NCI-H345 (cell line): ENCODE results near the gene APBA1.
"Not testable (repeated sequence)": the region's sequence is repeated elsewhere in the genome, so short reads cannot be mapped to it uniquely, and the experiment has no call there.

Experiments used
- DNase-seq: peaks from one replicate; lab custom pipeline; 2025; lab: John Stamatoyannopoulos, UW

APBA1 gene

DNA sequence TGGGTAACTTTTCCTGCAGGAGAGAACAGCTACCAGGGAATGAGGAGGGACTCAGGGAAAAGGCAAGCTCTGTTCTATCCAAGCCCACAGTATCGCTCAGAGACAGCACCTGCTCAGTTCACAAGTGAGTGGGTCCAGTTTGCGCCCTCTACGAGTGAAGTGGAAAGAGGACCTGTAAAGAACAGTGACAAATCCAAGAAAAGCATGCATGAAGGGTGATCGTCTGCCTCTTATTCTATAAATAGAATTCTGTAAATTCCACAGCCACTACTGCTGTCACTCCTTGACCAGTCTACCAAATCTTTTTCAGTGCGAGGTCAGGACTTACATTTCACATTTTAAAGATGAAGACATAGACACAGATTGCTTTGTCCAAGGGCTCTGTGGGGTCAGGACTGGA is 229.7 kb downstream of the APBA1 start:
- no peak for DNase-seq

DNA sequence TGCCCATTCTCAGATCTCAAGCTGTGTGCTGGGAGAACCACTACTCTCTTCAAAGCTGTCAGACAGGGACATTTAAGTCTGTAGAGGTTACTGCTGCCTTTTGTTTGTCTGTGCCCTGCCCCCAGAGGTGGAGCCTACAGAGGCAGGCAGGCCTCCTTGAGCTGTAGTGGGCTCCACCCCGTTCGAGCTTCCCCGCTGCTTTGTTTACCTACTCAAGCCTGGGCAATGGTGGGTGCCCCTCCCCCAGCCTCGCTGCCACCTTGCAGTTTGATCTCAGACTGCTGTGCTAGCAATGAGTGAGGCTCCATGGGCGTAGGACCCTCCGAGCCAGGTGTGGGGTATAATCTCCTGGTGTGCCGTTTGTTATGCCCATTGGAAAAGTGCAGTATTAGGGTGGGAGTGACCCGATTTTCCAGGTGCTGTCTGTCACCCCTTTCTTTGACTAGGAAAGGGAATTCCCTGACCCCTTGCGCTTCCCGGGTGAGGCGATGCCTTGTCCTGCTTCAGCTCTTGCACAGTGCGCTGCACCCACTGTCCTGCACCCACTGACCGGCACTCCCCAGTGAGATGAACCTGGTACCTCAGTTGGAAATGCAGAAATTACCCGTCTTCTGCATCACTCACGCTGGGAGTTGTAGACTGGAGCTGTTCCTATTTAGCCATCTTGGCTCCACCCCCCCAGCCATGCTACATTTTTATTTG is 231.8 kb downstream of the APBA1 start:
- DNase-seq: peak; percentile 47

DNA sequence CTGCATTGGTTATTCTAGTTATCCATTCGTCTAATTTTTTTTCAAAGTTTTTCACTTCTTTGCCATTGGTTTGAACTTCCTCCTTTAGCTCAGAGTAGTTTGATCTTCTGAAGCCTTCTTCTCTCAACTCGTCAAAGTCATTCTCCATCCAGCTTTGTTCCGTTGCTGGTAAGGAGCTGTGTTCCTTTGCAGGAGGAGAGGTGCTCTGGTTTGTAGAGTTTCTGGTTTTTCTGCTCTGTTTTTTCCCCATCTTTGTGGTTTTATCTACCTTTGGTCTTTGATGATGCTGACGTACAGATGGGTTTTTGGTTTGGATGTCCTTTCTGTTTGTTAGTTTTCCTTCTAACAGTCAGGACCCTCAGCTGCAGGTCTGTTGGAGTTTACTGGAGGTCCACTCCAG is 232.5 kb downstream of the APBA1 start:
- not testable (repeated sequence) for DNase-seq

- no peak for DNase-seq
Observed at GRCh38 chr9:69433968-69434367, 238.2 kb downstream of the APBA1 start.

DNA sequence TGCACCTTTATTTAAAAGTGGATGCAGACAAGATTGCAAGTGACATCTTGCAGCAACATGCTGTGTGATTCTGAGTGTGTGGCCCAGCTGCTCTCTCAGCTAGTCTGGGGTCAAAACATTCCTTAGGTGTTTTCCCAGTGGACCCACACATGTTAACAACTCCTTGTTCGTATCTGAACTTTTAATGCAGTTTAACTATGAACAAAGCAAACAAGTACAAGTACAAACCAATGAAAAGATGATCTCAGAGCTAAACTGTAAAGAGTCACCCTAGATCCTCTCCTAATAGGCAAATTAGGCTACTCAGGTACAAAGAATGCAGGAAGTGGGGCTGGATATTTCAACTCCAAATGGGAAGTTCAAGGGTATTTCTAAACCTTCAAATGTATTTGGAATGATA is 238.8 kb downstream of the APBA1 start:
- no peak for DNase-seq

DNA sequence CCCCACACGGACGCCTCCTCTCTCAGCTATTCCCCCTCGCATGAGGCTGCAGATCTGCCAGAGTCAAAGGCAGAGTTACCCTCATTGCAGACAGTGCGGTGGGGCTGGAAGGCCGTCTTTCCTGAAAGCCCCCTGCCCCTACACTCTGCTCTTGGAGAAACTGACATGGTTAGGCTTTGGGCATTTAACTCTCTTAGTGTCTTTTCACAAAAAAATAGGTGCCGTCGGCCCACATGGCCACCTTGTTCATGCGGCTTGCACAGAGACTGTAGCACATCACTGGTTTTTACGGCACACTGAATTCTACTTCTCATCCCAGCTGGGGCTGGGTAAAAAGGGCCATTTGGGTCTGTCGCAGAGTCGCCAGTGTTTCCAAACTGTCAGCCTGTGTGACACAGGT is 239.5 kb downstream of the APBA1 start:
- DNase-seq: no peak

DNA sequence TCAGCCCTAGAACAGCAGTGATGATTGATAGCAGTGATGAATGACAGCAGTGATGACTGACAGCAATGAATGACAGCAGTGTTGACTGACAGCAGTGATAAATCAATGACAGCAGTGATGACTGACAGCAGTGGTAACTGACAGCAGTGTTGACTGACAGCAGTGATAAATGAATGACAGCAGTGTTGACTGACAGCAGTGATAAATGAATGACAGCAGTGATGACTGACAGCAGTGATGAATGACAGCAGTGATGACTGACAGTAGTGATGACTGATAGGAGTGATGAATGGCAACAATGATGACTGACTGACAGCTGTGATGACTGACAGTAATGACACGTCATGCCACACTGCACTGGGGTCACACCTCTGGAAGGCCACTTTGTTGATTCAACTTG is 240.4 kb downstream of the APBA1 start:
- DNase-seq: no peak

- no peak for DNase-seq
Observed at GRCh38 chr9:69431203-69431602, 241.0 kb downstream of the APBA1 start.

- DNase-seq: no peak
Observed at GRCh38 chr9:69430206-69430605, 242.0 kb downstream of the APBA1 start.

DNA sequence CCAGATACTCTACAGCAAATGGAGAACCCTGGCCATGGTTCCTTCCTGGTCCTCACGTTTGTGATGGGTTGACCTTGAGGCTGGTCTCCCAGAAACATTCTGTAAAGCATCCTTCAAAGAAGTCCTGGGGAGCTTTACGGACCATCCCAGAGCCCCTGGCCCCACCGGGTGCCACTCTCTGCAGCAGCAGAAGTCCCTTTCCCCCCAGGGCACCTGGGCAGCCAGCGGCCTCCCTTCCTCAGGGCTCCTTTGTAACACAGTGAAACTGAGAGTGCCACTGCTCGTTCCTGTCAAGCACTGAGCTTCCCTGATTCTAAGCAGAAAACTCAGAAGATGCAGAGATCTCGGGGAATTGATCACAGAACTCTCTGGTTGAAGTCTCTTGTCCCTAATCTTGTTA is 242.9 kb downstream of the APBA1 start:
- no peak for DNase-seq

- no peak for DNase-seq
Observed at GRCh38 chr9:69428017-69428785, 244.0 kb downstream of the APBA1 start.

GRCh38 chr9:69427286-69427685 is 244.9 kb downstream of the APBA1 start:
- no peak for DNase-seq

- DNase-seq: no peak
Observed at GRCh38 chr9:69425136-69425801, 246.9 kb downstream of the APBA1 start.

DNA sequence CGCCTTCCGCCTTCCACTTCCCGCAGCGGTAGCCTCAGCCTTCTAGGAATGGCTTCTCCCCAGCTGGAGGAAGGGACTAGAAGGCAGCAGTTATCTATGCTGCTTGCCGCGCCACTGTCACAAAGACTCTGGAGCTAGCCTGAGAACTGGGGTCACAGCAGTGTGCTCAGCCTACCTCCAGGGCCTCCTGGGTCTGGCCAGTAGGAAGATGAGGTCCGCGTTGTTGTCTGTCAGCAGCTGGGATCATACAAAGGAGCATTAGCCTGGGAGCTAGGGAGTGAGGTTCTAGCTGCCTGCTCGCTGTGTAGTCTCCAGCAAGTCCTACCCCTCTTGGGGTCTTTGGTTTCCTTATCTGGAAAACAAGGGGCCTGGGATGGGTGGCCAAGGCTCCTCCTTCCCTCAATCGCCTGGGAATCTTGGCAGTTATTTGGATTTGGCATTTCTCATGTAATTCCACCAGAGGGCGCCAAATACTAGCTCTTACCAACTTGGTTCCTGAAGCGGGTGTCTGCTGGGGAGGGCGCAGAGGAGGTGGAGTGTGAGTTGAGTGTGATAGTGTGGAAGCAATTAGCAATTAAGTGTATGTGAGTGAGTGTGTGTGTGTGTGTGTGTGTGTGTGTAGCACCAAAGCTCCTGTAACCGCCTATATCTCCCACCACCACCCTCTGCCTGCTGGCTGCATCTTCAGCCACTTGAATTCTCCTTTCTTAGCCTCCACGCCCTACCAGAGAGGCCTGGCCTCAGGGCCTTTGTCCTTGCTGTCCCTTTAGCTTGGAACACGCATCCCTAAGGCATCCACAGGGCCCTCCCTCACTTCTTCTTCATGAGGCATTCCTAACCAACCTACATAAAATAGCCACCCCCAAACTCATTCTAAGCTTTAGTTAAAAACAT is 250.0 kb downstream of the APBA1 start:
- peak; percentile 77 for DNase-seq

DNA sequence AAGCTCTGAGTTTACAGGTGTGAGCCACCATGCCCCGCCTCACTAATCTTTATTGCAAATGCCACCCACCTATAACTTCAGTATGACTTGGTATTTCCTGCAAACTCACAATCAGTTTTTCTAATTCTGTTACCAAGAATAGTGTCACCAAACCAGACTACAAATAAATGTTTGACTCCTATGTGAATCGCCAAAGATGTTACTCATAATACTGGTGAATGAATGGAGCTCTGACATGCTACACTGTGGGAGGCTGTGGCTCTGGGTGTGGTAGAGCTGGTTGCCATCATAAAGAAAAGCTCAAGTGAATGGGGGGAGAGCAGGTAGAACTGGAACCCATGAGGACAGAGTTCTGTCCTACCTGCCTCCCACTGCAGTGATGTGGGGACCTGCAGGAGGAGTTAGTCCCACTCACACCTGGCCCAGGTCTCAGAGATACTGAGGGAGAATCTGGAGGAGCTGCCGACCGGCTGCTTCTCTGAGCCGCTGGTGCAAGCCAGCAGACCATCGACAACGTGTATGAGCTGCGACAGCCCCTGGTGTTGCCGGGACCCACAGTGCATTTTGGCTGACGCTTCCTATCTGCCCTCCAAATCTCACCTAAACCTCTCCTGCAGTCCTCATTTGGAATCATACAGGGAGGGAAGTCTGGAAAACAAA is 251.4 kb downstream of the APBA1 start:
- no peak for DNase-seq

- DNase-seq: peak; percentile 6
Observed at GRCh38 chr9:69412741-69413150, 259.4 kb downstream of the APBA1 start.

DNA sequence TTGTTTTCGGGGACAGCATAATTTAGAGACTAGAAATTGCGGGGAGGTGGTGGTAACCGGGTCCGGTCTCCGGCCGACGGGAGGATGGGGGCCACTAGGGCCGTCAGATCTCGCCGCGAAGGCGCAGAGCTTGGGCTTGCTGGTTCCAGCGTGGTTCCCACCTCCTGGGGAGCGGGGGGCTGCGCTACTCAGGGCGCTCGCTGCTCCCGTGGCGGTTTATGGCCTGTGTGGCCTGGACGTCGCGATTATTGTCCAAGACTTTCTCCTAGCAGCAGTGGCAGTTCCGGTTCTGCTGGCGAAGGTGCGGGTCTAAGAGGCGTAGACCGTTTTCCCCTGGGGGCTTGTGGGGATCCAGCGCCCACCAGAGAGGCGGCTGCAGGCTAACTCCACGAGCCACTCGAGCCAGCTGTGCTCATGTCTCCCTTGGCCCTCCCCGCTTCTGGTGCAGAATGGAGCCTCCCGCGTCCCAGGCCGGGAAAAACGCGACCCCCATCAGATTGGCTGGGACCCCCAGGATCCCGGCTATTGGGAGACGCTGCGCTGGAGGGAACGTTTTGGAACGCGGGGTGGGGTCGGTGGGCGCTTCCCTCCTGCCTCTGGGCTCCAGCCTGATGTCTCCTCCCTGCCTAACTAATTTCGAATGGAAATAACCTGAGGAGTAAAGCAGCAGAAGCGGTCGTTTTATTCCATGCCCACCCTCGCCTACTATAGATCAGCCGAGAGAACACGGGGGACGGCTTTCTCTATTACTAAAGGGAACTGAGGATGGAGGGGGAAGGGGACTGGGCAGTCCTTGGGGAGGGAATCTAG is 260.0 kb downstream of the APBA1 start:
- DNase-seq: no peak

DNA sequence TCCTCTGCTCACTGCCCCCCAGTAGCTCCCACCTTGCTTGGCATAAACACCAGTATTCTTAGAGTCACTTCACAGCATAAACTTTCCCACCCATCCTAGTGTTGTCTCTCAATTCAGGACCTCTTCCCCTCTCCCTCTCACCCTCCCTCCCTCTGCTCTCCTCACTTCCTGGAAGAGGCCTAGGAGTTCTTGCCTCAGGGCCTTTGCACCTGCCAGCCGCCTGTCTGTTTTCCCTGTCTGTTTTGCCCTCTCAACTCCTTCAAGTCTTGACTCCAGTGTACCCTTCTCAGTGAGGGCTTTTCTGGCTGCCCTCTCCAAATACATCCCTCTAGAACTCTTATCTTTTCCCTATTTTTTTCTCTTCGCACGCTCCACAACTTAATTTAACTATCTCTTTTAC is 260.9 kb downstream of the APBA1 start:
- DNase-seq: no peak

DNA sequence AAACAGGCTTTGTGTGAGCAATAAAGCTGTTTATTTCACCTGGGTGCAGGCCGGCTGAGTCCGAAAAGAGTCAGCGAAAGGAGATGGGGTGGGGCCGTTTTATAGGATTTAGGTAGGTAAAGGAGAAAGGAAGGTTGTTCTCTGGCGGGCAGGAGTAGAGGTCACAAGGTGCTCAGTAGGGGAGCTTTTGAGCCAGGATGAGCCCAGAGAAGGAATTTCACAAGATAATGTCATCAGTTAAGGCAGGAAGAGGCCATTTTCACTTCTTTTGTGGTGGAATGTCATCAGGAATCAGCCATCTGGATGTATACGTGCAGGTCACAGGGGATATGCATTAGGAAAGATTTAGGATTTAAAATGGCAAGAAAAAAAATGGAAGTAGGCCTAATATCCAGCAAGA is 262.2 kb downstream of the APBA1 start:
- not testable (repeated sequence) for DNase-seq

DNA sequence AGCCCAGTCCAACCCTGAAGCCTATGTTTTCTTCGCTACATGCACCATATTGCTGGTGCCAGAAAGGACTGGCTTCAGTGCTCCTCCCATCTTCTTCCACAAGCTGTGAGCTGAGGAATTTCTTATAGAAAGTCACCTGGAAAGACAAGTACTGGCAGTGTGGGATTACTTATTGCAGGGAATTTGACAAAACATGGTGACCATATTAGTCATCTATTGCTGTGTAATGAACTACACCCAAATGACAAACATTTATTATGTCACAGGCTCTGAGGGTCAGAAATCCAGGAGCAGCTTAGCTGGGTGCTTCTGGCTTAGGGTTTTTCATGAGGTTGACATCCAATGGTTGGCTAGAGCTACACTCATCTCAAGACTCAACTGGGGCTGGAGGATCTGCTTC is 271.7 kb downstream of the APBA1 start:
- no peak for DNase-seq
